Breast epithelium (tissue), 4 donors: ENCODE measurements around the gene NSUN2. TPM values are rescaled to one million over a fixed set of nuclear protein-coding genes. Genes with fewer than 3 reads are reported as not detected.

ENCODE experiments used
- DNase-seq, 2 donors: peaks; one replicate each; pipeline ENCODE4 v3.0.0-alpha.2; 2019; ENCODE audit warnings: low spot score in 2 of 2
- H3K27ac ChIP-seq, 2 donors: fragments of 200-600 bp; sonication (generic) in 1 of 2; one replicate each; pipeline ENCODE4 v1.5.1; 2016 to 2019; ENCODE audit warnings: mild to moderate bottlenecking in 1 of 2
- H3K27me3 ChIP-seq, 2 donors: fragments of 200-600 bp; sonication (generic) in 1 of 2; one replicate each; pipeline versions ENCODE4 v1.5.1 to v1.6.0; 2017 to 2019; ENCODE audit warnings: control low read depth in 1 of 2, mild to moderate bottlenecking in 1 of 2
- H3K36me3 ChIP-seq: fragments of 200-600 bp; one replicate; pipeline ENCODE4 v1.5.1; 2019
- H3K4me1 ChIP-seq, 2 donors: fragments of 200-600 bp; sonication (generic); one replicate each; pipeline ENCODE4 v1.5.1; 2016 to 2019; ENCODE audit warnings: control low read depth in 1 of 2
- H3K4me3 ChIP-seq, 3 donors: fragments of 200-600 bp; sonication (generic); 1 replicate in 2 of 3; 2 replicates in 1 of 3; pipeline ENCODE4 v1.5.1; 2016 to 2019; ENCODE audit warnings: mild to moderate bottlenecking in 3 of 3, moderate library complexity in 2 of 3
- H3K9me3 ChIP-seq, 2 donors: fragments of 200-600 bp; sonication (generic) in 1 of 2; one replicate each; pipeline ENCODE4 v1.5.1; 2016 to 2019; ENCODE audit warnings: control low read depth in 1 of 2
- CTCF ChIP-seq, 3 donors: fragments of 450-650 bp; IDR thresholded peaks; one replicate each; pipeline ENCODE4 v1.5.1; 2016 to 2017; ENCODE audit warnings: antibody characterized with exemption in 3 of 3, mild to moderate bottlenecking in 3 of 3, moderate library complexity in 3 of 3
- POLR2A ChIP-seq: fragments of 450-650 bp; IDR thresholded peaks from one replicate; pipeline ENCODE4 v1.6.1; 2016; ENCODE audit warnings: antibody characterized with exemption, mild to moderate bottlenecking, moderate library complexity
- POLR2AphosphoS5 ChIP-seq, 3 donors: sonication (generic); formaldehyde crosslinking; IDR thresholded peaks; one replicate each; pipeline ENCODE4 v1.6.1; 2017; ENCODE audit warnings: antibody characterized with exemption in 3 of 3
- intact Hi-C: fragments of 100-400 bp; cut with DNase I; formaldehyde crosslinking; loops from one replicate; pipeline ENCODE4 v1.15.1; 2023; ENCODE audit warnings: low total_unique reads
- total RNA-seq, 3 donors: library from RNA; depleted of rRNA; stranded (reverse); fragments of >200 nt; gene quantifications; one replicate each; pipeline ENCODE4 v1.1.0, GENCODE V29; 2016

The NSUN2 gene
- total RNA-seq, 3 donors from 2014 or later, result 36.8 to 58.7 (median 55.6) TPM

DNA sequence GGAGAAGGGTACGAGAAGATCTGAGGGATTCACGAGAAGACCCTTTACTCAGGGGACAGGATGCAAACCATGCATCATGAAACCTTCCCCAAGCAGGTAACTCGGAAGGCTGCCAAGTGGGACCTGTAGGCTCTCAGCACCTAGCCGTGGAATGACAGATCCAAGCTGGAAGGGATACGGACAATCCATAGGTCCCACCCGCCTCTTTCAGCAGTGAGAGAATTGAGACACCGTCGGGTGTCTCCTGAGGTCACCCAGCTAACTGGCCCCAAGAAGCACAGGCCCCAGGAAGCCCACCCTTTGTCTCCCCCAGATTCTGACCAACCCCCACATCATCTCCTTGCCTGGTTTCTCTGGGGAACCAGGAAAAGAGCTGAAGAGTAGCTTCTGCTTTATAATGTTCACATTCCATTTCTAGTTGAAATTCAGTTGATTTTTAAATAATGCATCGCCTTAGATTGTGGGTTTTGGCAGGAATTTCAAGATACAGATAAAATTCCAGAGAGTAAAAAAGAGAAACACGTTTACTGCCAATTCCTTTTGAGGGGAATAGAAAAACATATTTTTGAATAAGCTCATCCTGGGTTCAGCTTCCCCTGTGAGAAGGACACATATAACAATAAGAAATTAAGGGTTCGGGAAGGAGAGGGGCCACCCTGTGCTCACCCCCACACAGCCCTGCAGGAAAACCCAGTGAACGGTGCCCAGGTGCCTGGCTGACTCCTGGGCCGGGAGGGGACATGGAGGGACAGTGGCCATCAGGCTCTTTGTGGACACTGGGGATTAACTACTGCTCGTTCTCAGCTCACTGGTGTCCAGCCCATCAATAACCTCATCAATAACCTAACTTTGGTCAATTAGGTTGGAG is 51.1 kb downstream of the NSUN2 start:
- H3K27ac ChIP-seq, result no peak overlapping the region
- no peak for DNase-seq
- intact Hi-C loops, result no loop called here
- H3K9me3 ChIP-seq, result no peaks in the 10 kb centered on the region
- H3K4me3 ChIP-seq, result no peak overlapping the region
- H3K27me3 ChIP-seq, result peaks cover 0 to 49% of the 10 kb centered on the region in 2 donors
- peaks cover 0 to 2% of the 10 kb centered on the region in 2 donors for H3K4me1 ChIP-seq
- TF ChIP-seq CTCF (IDR thresholded peaks at IDR 0.05), result no peak
- H3K36me3 ChIP-seq, result no peaks in the 10 kb centered on the region

DNA sequence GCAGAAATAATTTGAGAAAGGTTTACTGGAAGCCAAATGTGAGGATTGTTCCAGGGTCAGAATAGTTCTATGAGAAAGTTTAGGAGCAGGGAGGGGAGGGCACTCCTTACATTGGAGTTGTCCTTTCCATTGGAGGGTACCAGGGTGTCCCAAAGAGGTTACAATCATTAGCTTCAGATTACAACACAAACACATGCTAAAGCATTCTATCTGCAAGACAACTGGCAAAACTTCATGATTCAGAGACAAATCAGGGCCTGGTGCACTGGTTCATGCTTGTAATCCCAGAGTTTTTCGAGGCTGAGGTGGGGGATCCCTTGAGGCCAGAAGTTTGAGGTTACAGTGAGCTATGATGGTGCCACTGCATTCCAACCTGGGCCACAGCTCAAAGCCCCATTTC is 51.8 kb downstream of the NSUN2 start:
- Histone ChIP-seq H3K9me3 (no peaks in the 10 kb centered on the region), H3K4me3 (no peak overlapping the region), H3K36me3 (no peaks in the 10 kb centered on the region), H3K27me3 (peaks cover 0 to 42% of the 10 kb centered on the region in 2 donors), H3K27ac (no peak overlapping the region), H3K4me1 (peaks cover 0 to 2% of the 10 kb centered on the region in 2 donors)
- TF ChIP-seq POLR2AphosphoS5 (IDR thresholded peaks at IDR 0.05) (no peak), CTCF (IDR thresholded peaks at IDR 0.05) (no peak), POLR2A (no peak)
- DNase-seq, result no peak
- intact Hi-C loops, result no loop called here

DNA sequence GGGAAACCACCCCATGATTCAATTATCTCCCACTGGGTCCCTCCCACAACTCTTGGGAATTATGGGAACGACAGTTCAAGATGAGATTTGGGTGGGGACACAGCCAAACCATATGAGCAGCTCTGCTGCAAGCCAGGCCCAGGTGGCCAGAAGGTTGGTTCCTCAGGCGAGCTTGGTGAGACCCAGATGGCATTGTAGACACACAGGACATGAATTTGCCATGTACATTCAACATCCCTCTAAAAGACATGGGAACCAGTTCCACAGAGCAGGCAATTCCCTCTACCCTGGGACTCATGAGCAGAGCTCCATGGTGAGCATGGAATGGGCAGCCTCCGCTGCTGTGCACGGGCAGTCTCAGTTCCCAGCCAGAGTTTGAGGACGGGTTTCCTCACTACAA is 53.3 kb downstream of the NSUN2 start:
- DNase-seq, result no peak
- peaks cover 0 to 40% of the 10 kb centered on the region in 2 donors for H3K27me3 ChIP-seq
- peaks cover 0 to 2% of the 10 kb centered on the region in 2 donors for H3K4me1 ChIP-seq
- TF ChIP-seq CTCF (IDR thresholded peaks at IDR 0.05), result no peak
- no peak for TF ChIP-seq POLR2AphosphoS5 (IDR thresholded peaks at IDR 0.05)
- TF ChIP-seq POLR2A, result no peak
- no peak overlapping the region for H3K4me3 ChIP-seq
- no peaks in the 10 kb centered on the region for H3K36me3 ChIP-seq
- H3K9me3 ChIP-seq, result no peaks in the 10 kb centered on the region
- intact Hi-C loops, result no loop called here
- H3K27ac ChIP-seq, result no peak overlapping the region

GRCh38 chr5:6578676-6579343 is 54.0 kb downstream of the NSUN2 start:
- Histone ChIP-seq H3K9me3 (no peaks in the 10 kb centered on the region), H3K4me1 (peaks cover 0 to 2% of the 10 kb centered on the region in 2 donors), H3K4me3 (no peak overlapping the region), H3K27ac (no peak overlapping the region), H3K36me3 (no peaks in the 10 kb centered on the region), H3K27me3 (peaks cover 0 to 36% of the 10 kb centered on the region in 2 donors)
- TF ChIP-seq POLR2A (no peak), CTCF (IDR thresholded peaks at IDR 0.05) (no peak), POLR2AphosphoS5 (IDR thresholded peaks at IDR 0.05) (no peak)
- intact Hi-C loops, result no loop called here
- no peak for DNase-seq

DNA sequence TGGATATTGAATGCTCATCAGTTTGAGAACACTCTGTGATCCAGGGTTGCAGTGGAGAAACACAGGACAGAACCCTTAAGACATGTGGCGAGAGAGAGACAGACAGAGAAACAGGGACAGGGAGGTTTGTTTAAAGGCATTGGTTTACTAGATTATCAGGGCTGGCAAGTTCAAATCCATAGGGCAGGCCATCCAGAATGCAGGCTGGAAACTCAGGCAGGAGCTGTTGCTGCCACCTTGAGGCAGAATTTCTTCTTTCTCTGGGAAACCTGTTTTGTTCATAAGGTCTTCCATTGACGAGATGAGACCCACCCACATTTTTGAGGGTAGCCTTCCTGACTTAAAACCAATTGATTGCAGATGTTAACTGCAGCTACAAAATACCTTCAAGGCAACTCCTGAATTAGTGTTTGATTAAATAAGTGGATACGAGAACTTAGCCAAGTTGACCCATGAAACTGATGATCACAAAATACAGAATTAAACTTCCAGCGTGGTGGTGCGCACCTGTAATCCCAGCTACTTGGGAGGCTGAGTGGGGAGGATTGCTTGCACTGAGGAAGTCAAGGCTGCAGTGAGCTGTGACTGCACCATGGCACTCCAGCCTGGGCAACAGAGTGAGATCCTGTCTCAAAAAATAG is 55.9 kb downstream of the NSUN2 start:
- Histone ChIP-seq H3K36me3 (no peaks in the 10 kb centered on the region), H3K4me1 (no peaks in the 10 kb centered on the region), H3K27ac (no peak overlapping the region), H3K27me3 (peaks cover 0 to 30% of the 10 kb centered on the region in 2 donors), H3K9me3 (no peaks in the 10 kb centered on the region), H3K4me3 (no peak overlapping the region)
- DNase-seq, result no peak
- intact Hi-C loops, result no loop called here
- TF ChIP-seq CTCF (IDR thresholded peaks at IDR 0.05), result peak in 2 of 3 donors; percentile 40 to 41
- no peak for TF ChIP-seq POLR2A
